ENCODE results near the gene ZNF239. TPM values are rescaled to one million over a fixed set of nuclear protein-coding genes. Genes with fewer than 3 reads are reported as not detected.

The ZNF239 gene
- total and polyA plus RNA-seq, 11 donors: 0.53 to 3.7 (median 1.9) TPM

DNA sequence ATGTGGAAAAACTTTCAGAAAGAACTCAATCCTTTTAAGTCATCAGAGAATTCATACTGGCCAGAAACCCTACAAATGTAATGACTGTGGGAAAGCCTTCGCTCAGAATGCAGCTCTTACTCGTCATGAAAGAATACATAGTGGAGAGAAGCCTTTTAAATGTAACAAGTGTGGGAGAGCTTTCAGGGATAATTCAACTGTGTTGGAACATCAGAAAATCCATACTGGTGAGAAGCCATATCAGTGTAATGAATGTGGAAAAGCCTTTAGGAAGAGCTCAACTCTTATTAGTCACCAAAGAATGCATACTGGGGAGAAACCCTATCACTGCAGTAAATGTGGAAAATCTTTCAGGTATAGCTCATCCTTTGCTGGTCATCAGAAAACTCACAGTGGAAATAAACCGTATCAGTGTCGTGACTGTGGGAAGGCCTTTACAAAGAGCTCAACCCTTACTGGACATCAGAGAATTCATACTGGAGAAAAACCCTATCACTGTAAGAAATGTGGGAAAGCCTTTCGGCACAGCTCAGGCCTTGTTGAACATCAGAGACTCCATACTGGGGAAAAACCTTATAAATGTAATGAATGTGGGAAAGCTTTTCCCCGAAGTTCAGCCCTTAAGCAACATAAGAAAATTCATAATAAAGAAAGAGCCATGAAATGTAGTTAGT lies 42.4 kb upstream of the ZNF239 start:
- peaks cover 0 to 27% (median 12%) of the 10 kb centered on the region in 9 donors for H3K36me3 ChIP-seq
- no peak for TF ChIP-seq POLR2A (IDR thresholded peaks at IDR 0.05)
- TF ChIP-seq, protein P1, sequence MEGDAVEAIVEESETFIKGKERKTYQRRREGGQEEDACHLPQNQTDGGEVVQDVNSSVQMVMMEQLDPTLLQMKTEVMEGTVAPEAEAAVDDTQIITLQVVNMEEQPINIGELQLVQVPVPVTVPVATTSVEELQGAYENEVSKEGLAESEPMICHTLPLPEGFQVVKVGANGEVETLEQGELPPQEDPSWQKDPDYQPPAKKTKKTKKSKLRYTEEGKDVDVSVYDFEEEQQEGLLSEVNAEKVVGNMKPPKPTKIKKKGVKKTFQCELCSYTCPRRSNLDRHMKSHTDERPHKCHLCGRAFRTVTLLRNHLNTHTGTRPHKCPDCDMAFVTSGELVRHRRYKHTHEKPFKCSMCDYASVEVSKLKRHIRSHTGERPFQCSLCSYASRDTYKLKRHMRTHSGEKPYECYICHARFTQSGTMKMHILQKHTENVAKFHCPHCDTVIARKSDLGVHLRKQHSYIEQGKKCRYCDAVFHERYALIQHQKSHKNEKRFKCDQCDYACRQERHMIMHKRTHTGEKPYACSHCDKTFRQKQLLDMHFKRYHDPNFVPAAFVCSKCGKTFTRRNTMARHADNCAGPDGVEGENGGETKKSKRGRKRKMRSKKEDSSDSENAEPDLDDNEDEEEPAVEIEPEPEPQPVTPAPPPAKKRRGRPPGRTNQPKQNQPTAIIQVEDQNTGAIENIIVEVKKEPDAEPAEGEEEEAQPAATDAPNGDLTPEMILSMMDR (IDR thresholded peaks at IDR 0.05): no peak
- no peaks in the 10 kb centered on the region for H3K27me3 ChIP-seq
- H3K27ac ChIP-seq: no peak overlapping the region
- DNase-seq (no peak), ATAC-seq (no peak)
- no peaks in the 10 kb centered on the region for H3K4me1 ChIP-seq
- intact Hi-C loops (cut with DNase I): no loop called here
- H3K9me3 ChIP-seq: peaks cover 0 to 52% (median 15%) of the 10 kb centered on the region in 12 donors
- WGBS, 4 donors: 89 to 97% (median 92%) methylated on average over 6 of the region's 6 CpGs
- H3K4me3 ChIP-seq: no peak overlapping the region

DNA sequence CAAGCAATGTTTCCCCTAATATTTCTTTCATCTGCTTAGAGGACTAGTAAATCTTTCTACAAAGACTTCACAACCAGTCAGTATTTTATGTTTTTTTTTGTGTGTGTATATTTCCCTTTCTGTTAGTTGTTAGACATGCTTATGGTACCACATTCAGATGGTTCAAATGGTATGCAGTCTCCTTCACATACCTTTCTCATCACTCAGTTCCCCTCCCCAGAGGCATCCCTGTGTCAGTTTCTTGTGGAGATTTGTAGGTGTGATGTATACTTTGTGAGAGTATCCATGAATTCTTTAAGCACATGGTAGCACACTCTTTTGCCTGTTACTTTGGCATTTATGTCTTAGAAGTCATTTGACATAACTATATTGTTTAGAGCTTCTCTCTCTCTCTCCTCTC lies 36.2 kb upstream of the ZNF239 start:
- H3K36me3 ChIP-seq: peaks cover 0 to 24% (median 16%) of the 10 kb centered on the region in 9 donors

DNA sequence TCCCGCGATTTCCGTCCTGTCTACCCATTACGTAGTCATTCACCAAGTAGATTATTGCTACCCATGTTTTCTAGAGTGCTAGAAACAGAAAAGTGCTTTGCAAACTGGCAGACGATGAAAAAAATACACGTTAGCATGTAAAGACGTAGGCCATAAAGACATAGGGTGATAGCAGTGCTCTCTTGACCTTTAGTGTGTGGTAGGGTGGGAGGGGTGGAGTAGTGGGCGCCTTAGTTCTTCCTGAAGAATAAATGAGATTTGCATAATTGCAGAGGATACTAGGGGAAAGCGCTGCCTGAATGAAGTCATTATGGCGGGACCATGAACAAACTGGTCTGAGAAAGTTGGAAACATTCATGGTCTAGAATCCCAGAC lies 32.8 kb upstream of the ZNF239 start:
- no peaks in the 10 kb centered on the region for H3K27me3 ChIP-seq
- no peak for TF ChIP-seq POLR2A (IDR thresholded peaks at IDR 0.05)
- TF ChIP-seq, protein P1 (IDR thresholded peaks at IDR 0.05): no peak
- no peaks in the 10 kb centered on the region for H3K9me3 ChIP-seq
- no peak for ATAC-seq
- no peak for DNase-seq
- peaks cover 0 to 14% (median 6%) of the 10 kb centered on the region in 9 donors for H3K36me3 ChIP-seq
- WGBS, 4 donors: 82 to 91% (median 89%) methylated on average over 10 of the region's 10 CpGs
- H3K4me1 ChIP-seq: peaks cover 0 to 14% (median 7%) of the 10 kb centered on the region in 12 donors
- peak overlapping the region in 9 of 12 donors; percentile 66 to 97 (median 86) for H3K4me3 ChIP-seq
- peak overlapping the region in 2 of 12 donors; percentile 55 to 69 for H3K27ac ChIP-seq
- intact Hi-C loops (cut with DNase I): no loop called here

More for the DNA sequence above, 36.2 kb upstream of the ZNF239 start:
- DNase-seq: no peak
- H3K4me3 ChIP-seq: no peak overlapping the region
- peaks cover 0 to 14% (median 7%) of the 10 kb centered on the region in 12 donors for H3K4me1 ChIP-seq
- no peak for ATAC-seq
- no peaks in the 10 kb centered on the region for H3K27me3 ChIP-seq
- H3K27ac ChIP-seq: no peak overlapping the region
- intact Hi-C loops (cut with DNase I): no loop called here
- TF ChIP-seq, protein P1 (IDR thresholded peaks at IDR 0.05): no peak
- peaks cover 0 to 10% (median 0%) of the 10 kb centered on the region in 12 donors for H3K9me3 ChIP-seq

DNA sequence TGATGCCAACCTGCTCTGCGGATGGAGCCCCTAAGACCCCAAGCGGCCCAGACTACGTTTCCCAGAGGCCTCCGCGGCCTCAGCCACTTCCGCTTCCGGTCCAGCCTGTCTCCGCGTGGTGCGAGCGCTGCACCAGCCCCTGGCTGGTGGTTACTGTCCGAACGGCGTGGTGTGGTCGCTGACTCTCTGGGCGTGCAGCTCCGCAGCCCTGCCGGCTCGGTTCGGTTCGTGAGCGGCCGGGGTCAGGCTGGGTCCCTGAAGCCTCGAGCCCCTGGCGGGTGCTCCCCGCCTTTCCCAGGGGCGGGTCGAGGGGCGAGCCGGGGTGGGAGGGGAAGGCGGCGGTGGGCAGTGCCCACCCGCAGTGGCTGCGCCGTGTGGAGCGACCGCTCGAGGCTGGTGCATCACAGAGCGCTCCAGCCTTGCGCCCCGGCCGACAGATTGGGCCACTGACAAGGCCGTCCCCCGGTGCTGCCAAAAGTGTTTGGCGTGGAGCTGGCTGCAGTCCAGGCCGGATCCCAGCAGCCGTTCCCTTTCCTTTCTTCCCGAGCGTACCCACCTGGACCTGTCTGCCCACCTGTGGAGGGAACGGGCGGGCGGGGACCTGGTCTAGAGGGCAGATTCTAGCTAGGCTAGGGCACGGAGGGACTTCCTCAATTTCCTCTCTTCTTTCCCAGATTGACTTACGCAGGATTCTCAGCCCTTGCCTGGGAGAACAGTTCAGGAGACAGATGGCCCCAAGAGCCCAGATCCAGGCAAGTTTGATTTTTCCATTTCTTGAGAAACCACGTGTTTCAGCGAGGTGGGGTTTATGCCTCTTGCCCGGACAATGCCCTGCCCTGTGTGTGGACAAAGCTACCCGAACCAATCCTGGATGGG lies 32.1 kb upstream of the ZNF239 start, which contains the start of gene ZNF485:
TSS of gene ZNF485 (plus strand) at position 116 of the 876 bp plus-strand sequence. CDS start at position 729, 613 bp downstream.
- peak in 1 of 2 donors; percentile 38 for TF ChIP-seq POLR2A (IDR thresholded peaks at IDR 0.05)
- TF ChIP-seq, protein P1 (IDR thresholded peaks at IDR 0.05): peak in 4 of 12 donors; percentile 11 to 30 (median 24)
- Histone ChIP-seq H3K4me1 (peaks cover 0 to 14% (median 7%) of the 10 kb centered on the region in 12 donors), H3K4me3 (peak within 1 kb of the TSS; percentile 66 to 97 (median 80)), H3K27ac (peak within 1 kb of the TSS in 9 of 12 donors; percentile 46 to 79 (median 62)), H3K36me3 (peaks cover 0 to 12% (median 6%) of the 10 kb centered on the region in 9 donors), H3K27me3 (no peaks in the 10 kb centered on the region), H3K9me3 (no peaks in the 10 kb centered on the region)
- WGBS, 4 donors: 4 to 11% (median 4%) methylated on average over 14 to 58 of the region's 58 CpGs
- peak; percentile 72 to 89 (median 80) for DNase-seq
- peak; percentile 89 to 98 (median 97) for ATAC-seq
- intact Hi-C loops (cut with DNase I): no loop called here

All from heart left ventricle (tissue), 16 donors.